Measurements from ENCODE around the gene MET.
A peak's percentile ranks its signal among the peaks of the same experiment; 100 is the strongest.

Gene MET

GRCh38 chr7:116786791-116787443 lies 114.9 kb downstream of the MET start:
- DNase-seq (ENCODE audit: low spot score): peak; percentile 73

- no peak for DNase-seq (ENCODE audit: low spot score)
These were observed 115.9 kb downstream of the MET start for GRCh38 chr7:116787881-116788280.

- no peak for DNase-seq (ENCODE audit: low spot score)
These were observed 116.7 kb downstream of the MET start for GRCh38 chr7:116788572-116789197.

GRCh38 chr7:116790025-116790424 lies 118.0 kb downstream of the MET start:
- DNase-seq (ENCODE audit: low spot score): no peak

GRCh38 chr7:116792813-116793212 lies 120.8 kb downstream of the MET start:
- no peak for DNase-seq (ENCODE audit: low spot score)

GRCh38 chr7:116793795-116794340 lies 121.9 kb downstream of the MET start:
- DNase-seq (ENCODE audit: low spot score): no peak

GRCh38 chr7:116796471-116796870 lies 124.5 kb downstream of the MET start:
- no peak for DNase-seq (ENCODE audit: low spot score)

- DNase-seq (ENCODE audit: low spot score): no peak
These were observed 125.6 kb downstream of the MET start for GRCh38 chr7:116797612-116798011.

- no peak for DNase-seq (ENCODE audit: low spot score)
These were observed 126.2 kb downstream of the MET start for GRCh38 chr7:116798232-116798631.

- no peak for DNase-seq (ENCODE audit: low spot score)
These were observed 127.9 kb downstream of the MET start for GRCh38 chr7:116799916-116800315.

GRCh38 chr7:116800594-116800993 lies 128.6 kb downstream of the MET start:
- no peak for DNase-seq (ENCODE audit: low spot score)

GRCh38 chr7:116801092-116801710 lies 129.2 kb downstream of the MET start:
- no peak for DNase-seq (ENCODE audit: low spot score)

- DNase-seq (ENCODE audit: low spot score): no peak
These were observed 130.2 kb downstream of the MET start for GRCh38 chr7:116802144-116802745.

- DNase-seq (ENCODE audit: low spot score): peak; percentile 57
These were observed 130.8 kb downstream of the MET start for GRCh38 chr7:116802746-116803152.

- no peak for DNase-seq (ENCODE audit: low spot score)
These were observed 132.5 kb downstream of the MET start for GRCh38 chr7:116804471-116804870.

- no peak for DNase-seq (ENCODE audit: low spot score)
These were observed 133.1 kb downstream of the MET start for GRCh38 chr7:116805100-116805544.

- no peak for DNase-seq (ENCODE audit: low spot score)
These were observed 134.3 kb downstream of the MET start for GRCh38 chr7:116806046-116806944.

GRCh38 chr7:116807011-116807560 lies 135.1 kb downstream of the MET start:
- no peak for DNase-seq (ENCODE audit: low spot score)

- peak; percentile 30 for DNase-seq (ENCODE audit: low spot score)
These were observed 137.8 kb downstream of the MET start for GRCh38 chr7:116809636-116810266.

GRCh38 chr7:116810267-116811116 lies 138.5 kb downstream of the MET start:
- DNase-seq (ENCODE audit: low spot score): no peak
